AG09309 (cell line): Measurements from ENCODE around the gene WNT1.
A peak's percentile ranks its signal among the peaks of the same experiment; 100 is the strongest.

Experiments
- DNase-seq: peaks from one replicate; pipeline ENCODE4 v3.0.0-alpha.2; 2010; ENCODE audit warnings: low read depth
- H3K4me3 ChIP-seq: 2 replicates; pipeline ENCODE4 v1.5.1; 2011; ENCODE audit warnings: mild to moderate bottlenecking, low read depth, low read length, moderate library complexity; ENCODE audit not compliant: control insufficient read depth
- CTCF ChIP-seq: IDR thresholded peaks from 2 replicates; pipeline ENCODE4 v1.5.1; 2011; ENCODE audit warnings: mild to moderate bottlenecking, low read depth, low read length, inconsistent platforms; ENCODE audit not compliant: insufficient read depth, control insufficient read depth; ENCODE audit errors: missing control alignments

Gene WNT1

DNA sequence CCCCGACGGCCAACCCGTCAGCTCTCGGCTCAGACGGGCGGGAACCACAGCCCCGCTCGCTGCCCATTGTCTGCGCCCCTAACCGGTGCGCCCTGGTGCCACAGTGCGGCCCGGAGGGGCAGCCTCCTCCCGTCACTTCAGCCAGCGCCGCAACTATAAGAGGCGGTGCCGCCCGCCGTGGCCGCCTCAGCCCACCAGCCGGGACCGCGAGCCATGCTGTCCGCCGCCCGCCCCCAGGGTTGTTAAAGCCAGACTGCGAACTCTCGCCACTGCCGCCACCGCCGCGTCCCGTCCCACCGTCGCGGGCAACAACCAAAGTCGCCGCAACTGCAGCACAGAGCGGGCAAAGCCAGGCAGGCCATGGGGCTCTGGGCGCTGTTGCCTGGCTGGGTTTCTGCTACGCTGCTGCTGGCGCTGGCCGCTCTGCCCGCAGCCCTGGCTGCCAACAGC, at the start of gene WNT1:
WNT1 (plus strand) TSS at position 32 of the 450 bp plus-strand sequence; CDS start at position 361, 329 bp downstream.
- no peak for DNase-seq
- H3K4me3 ChIP-seq = peak within 1 kb of the TSS; percentile 14
- no peak for TF ChIP-seq CTCF

- no peak for DNase-seq
- H3K4me3 ChIP-seq = no peak overlapping the region
- no peak for TF ChIP-seq CTCF
These were observed 48.6 kb upstream of the WNT1 start for GRCh38 chr12:48929551-48929950.

DNA sequence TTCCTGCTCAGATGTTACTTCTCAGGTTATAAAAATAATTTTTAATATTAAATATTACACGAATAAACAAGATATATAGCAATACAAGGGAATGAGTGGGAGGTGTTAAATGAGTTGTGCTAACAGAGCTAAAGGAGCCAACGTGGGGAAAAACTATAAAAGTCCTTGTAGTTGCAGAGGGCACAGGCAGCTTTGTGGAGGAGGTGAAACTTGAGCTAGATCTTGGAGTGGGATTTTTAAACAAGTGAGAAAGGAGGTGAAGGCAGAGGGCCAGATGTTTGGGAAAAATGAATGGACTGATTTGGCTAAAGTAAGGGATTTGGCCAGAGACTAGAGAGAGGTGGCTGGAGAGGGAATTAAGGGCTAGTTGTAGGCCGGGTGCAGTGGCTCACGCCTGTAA, 47.6 kb upstream of the WNT1 start:
- no peak overlapping the region for H3K4me3 ChIP-seq
- TF ChIP-seq CTCF = no peak
- no peak for DNase-seq

DNA sequence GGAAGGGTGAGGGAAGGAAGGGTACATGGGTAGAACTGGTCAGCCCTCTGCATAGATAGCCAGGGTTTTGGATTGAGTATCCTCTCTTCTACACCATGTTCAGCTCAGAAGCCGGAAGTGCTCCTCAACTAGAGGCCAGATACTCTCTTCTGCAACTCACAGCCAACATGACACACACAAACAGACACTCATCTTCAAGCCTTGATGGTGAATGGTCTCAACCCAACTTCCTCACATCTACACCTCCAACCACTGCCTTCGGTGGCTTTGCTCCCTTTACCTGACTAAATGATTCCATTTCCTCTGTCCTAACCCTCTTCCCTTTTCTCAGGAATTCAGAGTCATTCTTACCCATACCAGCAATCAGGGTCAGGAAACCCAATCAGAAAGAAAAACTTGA, 45.2 kb upstream of the WNT1 start:
- H3K4me3 ChIP-seq = no peak overlapping the region
- no peak for DNase-seq
- TF ChIP-seq CTCF = no peak

- H3K4me3 ChIP-seq = no peak overlapping the region
- no peak for TF ChIP-seq CTCF
- no peak for DNase-seq
These were observed 44.3 kb upstream of the WNT1 start for GRCh38 chr12:48933664-48934311.

- no peak for DNase-seq
- no peak overlapping the region for H3K4me3 ChIP-seq
- peak; percentile 40 for TF ChIP-seq CTCF
These were observed 43.8 kb upstream of the WNT1 start for GRCh38 chr12:48934312-48934706.
